SK-N-SH treated with all-trans-retinoic acid at 6 μM for 48 hours (cell line): ENCODE results near the gene NSD1.

Experiments used
- ARNTL ChIP-seq: fragments of 450-650 bp; formaldehyde crosslinking; IDR thresholded peaks from 2 replicates; pipeline ENCODE4 v1.5.0; 2020; ENCODE audit warnings: low read depth, mild to moderate bottlenecking, moderate library complexity, borderline replicate concordance
- CSDC2 ChIP-seq: fragments of 250-450 bp; sonication (Bioruptor Pico); IDR thresholded peaks from 2 replicates; pipeline ENCODE4 v1.5.0; 2020; ENCODE audit warnings: mild to moderate bottlenecking, moderate library complexity
- CSRNP3 ChIP-seq: fragments of 250-450 bp; sonication (Bioruptor Pico); IDR thresholded peaks from 2 replicates; pipeline ENCODE4 v1.5.1; 2021; ENCODE audit warnings: mild to moderate bottlenecking, moderate library complexity
- ESRRG ChIP-seq: fragments of 250-450 bp; sonication (Bioruptor Pico); IDR thresholded peaks from 2 replicates; pipeline ENCODE4 v1.6.1; 2021; ENCODE audit warnings: mild to moderate bottlenecking
- RARB ChIP-seq: fragments of 250-450 bp; sonication (Bioruptor Pico); IDR thresholded peaks from 2 replicates; pipeline ENCODE4 v1.8.0; 2021; ENCODE audit warnings: mild to moderate bottlenecking, moderate library complexity
- TSHZ2 ChIP-seq: fragments of 250-450 bp; sonication (Bioruptor Pico); IDR thresholded peaks from 2 replicates; pipeline ENCODE4 v1.5.0; 2020; ENCODE audit warnings: mild to moderate bottlenecking, moderate library complexity
- ZC3H10 ChIP-seq: fragments of 250-450 bp; sonication (Bioruptor Pico); IDR thresholded peaks from 2 replicates; pipeline ENCODE4 v1.5.1; 2021; ENCODE audit warnings: mild to moderate bottlenecking, moderate library complexity
- ZFP3 ChIP-seq: fragments of 250-450 bp; sonication (Bioruptor Pico); IDR thresholded peaks from 2 replicates; pipeline ENCODE4 v1.5.0; 2020; ENCODE audit warnings: mild to moderate bottlenecking, moderate library complexity
- TF ChIP-seq, protein P1 (sequence below): fragments of 250-450 bp; sonication (Bioruptor Pico); IDR thresholded peaks from 2 replicates; pipeline ENCODE4 v1.5.1; 2020; ENCODE audit warnings: low read depth, mild to moderate bottlenecking, moderate library complexity
- TF ChIP-seq, protein P2 (sequence below): fragments of 250-450 bp; sonication (Bioruptor Pico); IDR thresholded peaks from 2 replicates; pipeline ENCODE4 v1.8.0; 2020; ENCODE audit warnings: mild to moderate bottlenecking, moderate library complexity, borderline replicate concordance

DNA sequence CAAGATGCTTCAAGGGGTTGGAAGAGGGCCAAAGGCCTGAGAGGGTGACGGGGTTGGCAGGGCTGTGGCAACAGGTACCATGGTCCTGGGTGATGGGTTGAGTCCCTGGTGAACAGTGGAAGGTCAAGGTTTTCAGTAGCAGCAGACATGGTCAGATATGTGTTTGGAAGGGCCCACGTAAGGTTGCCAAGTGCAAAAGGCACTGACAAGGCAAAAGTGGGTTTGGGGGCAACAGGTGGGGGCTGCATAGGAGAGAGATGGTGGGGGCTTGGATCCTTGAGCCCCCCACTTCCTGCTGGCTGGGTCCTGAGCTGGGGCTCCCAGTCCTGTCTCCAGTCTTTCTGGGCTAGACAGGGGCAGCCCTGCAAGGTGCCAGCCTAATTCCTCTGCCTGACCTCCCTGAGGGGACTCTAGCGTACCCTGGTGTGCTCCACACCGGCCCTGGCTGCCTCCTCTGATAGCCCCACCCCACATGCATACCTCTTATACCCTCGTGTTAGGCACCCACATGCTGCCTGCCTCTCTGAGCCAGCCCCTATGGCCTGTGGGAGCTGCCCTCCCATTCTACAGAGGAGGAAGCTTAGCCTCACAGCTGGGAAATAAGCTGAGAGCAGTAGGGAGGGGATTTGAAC is 20.9 kb upstream of the NSD1 start:
- TF ChIP-seq ESRRG (CRISPR knock-in tag) (no peak), ZC3H10 (no peak), CSRNP3 (no peak), ZFP3 (CRISPR knock-in tag) (no peak), TSHZ2 (no peak), ARNTL (no peak), CSDC2 (CRISPR knock-in tag) (no peak), RARB (CRISPR knock-in tag) (no peak)
- TF ChIP-seq, protein P1, sequence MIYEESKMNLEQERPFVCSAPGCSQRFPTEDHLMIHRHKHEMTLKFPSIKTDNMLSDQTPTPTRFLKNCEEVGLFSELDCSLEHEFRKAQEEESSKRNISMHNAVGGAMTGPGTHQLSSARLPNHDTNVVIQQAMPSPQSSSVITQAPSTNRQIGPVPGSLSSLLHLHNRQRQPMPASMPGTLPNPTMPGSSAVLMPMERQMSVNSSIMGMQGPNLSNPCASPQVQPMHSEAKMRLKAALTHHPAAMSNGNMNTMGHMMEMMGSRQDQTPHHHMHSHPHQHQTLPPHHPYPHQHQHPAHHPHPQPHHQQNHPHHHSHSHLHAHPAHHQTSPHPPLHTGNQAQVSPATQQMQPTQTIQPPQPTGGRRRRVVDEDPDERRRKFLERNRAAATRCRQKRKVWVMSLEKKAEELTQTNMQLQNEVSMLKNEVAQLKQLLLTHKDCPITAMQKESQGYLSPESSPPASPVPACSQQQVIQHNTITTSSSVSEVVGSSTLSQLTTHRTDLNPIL (CRISPR knock-in tag) = no peak
- TF ChIP-seq, protein P2, sequence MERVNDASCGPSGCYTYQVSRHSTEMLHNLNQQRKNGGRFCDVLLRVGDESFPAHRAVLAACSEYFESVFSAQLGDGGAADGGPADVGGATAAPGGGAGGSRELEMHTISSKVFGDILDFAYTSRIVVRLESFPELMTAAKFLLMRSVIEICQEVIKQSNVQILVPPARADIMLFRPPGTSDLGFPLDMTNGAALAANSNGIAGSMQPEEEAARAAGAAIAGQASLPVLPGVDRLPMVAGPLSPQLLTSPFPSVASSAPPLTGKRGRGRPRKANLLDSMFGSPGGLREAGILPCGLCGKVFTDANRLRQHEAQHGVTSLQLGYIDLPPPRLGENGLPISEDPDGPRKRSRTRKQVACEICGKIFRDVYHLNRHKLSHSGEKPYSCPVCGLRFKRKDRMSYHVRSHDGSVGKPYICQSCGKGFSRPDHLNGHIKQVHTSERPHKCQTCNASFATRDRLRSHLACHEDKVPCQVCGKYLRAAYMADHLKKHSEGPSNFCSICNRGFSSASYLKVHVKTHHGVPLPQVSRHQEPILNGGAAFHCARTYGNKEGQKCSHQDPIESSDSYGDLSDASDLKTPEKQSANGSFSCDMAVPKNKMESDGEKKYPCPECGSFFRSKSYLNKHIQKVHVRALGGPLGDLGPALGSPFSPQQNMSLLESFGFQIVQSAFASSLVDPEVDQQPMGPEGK (CRISPR knock-in tag) = no peak
